HCT116 (cell line): ENCODE results near the gene EEF1AKMT4. TPM values are rescaled to one million over a fixed set of nuclear protein-coding genes. Genes with fewer than 3 reads are reported as not detected.

ENCODE experiments used
- ATAC-seq: fragments of 200-7000 bp; cut with Tn5 transposase; 2 replicates; pipeline ENCODE4 v1.9.1; 2020; ENCODE audit warnings: mild to moderate bottlenecking, moderate library complexity
- BruUV-seq: library from RNA; stranded (reverse); fragments of 400-500 nt; replicated peaks from 2 replicates; lab custom pipeline; 2021; lab: Mats Ljungman, UMichigan
- CTCF ChIA-PET: fragments of 300-600 bp; sonication (Branson Sonifier 250); formaldehyde crosslinking; loops from one replicate; lab custom pipeline; 2021; ENCODE audit warnings: antibody characterized with exemption; lab: Charles Lee
- POLR2A ChIA-PET: fragments of 300-600, 350-600 bp; sonication (Branson Sonifier 250); formaldehyde crosslinking; loops from one replicate; lab custom pipeline; 2021; ENCODE audit warnings: antibody characterized with exemption; lab: Charles Lee
- RAD21 ChIA-PET, 2 experiments: fragments of 300-600 bp; sonication (Branson Sonifier 250); formaldehyde crosslinking; loops; one replicate each; lab custom pipeline; 2023; ENCODE audit warnings: low total read pairs in 2 of 2; ENCODE audit not compliant: uncharacterized antibody in 2 of 2, unreplicated experiment in 2 of 2, low non-redundant PET in 1 of 2; lab: Charles Lee
- DNase-seq: peaks from one replicate; pipeline ENCODE4 v3.0.0-alpha.2; 2010; ENCODE audit warnings: low read depth, low spot score
- H2AFZ ChIP-seq: fragments of 200-600 bp; shearing (Covaris generic), sonication (generic); 2 replicates; pipeline ENCODE4 v1.6.1; 2017; ENCODE audit warnings: low read depth, mixed run types, mixed read lengths, antibody characterized with exemption, low read length; ENCODE audit not compliant: poor library complexity, severe bottlenecking
- H3K27ac ChIP-seq: 2 replicates; pipeline ENCODE4 v1.5.1; 2012; ENCODE audit warnings: low read depth, low read length
- H3K27me3 ChIP-seq: fragments of 200-600 bp; sonication (generic); 2 replicates; pipeline ENCODE4 v1.6.1; 2016; ENCODE audit warnings: mixed run types, low read length, mixed read lengths; ENCODE audit not compliant: insufficient read depth
- H3K36me3 ChIP-seq, 2 experiments: fragments of 200-500 bp in 1 of 2; fragments of 200-600 bp in 1 of 2; sonication (Bioruptor generic) in 1 of 2; sonication (generic) in 1 of 2; 2 replicates each; pipeline versions ENCODE4 v1.5.1 to v1.6.1; 2014 to 2016; ENCODE audit warnings: low read length in 2 of 2, inconsistent platforms in 1 of 2, mixed read lengths in 1 of 2, mixed run types in 1 of 2; ENCODE audit not compliant: insufficient read depth in 2 of 2, control insufficient read depth in 1 of 2
- H3K4me1 ChIP-seq, 2 experiments: fragments of 200-600 bp in 1 of 2; sonication (generic) in 1 of 2; 2 replicates each; pipeline versions ENCODE4 v1.5.1 to v1.6.1; 2012 to 2017; ENCODE audit warnings: low read length in 2 of 2, inconsistent platforms in 1 of 2, mild to moderate bottlenecking in 1 of 2, mixed read lengths in 1 of 2, mixed run types in 1 of 2, moderate library complexity in 1 of 2; ENCODE audit not compliant: insufficient read depth in 2 of 2, control insufficient read depth in 1 of 2
- H3K4me2 ChIP-seq: fragments of 200-600 bp; sonication (generic); 2 replicates; pipeline ENCODE4 v1.6.1; 2017; ENCODE audit warnings: mixed run types, low read length, mixed read lengths
- H3K4me3 ChIP-seq, 2 experiments: fragments of 200-600 bp in 1 of 2; sonication (generic) in 1 of 2; replicated peaks in 1 of 2; 2 replicates each; pipeline ENCODE4 v1.5.1; 2011 to 2016; ENCODE audit warnings: low read length in 2 of 2, control low read depth in 1 of 2, low read depth in 1 of 2, mild to moderate bottlenecking in 1 of 2, mixed read lengths in 1 of 2, mixed run types in 1 of 2
- H3K79me2 ChIP-seq: fragments of 200-600 bp; sonication (generic); 2 replicates; pipeline ENCODE4 v1.6.1; 2017; ENCODE audit warnings: mild to moderate bottlenecking, mixed run types, low read length, moderate library complexity, mixed read lengths; ENCODE audit not compliant: insufficient read depth
- H3K9ac ChIP-seq: fragments of 200-600 bp; sonication (generic); 2 replicates; pipeline ENCODE4 v1.6.1; 2016; ENCODE audit warnings: low read length, mixed read lengths
- H3K9me2 ChIP-seq: fragments of 200-600 bp; sonication (generic), shearing (Covaris generic); 2 replicates; pipeline ENCODE4 v1.6.1; 2017; ENCODE audit warnings: mixed run types, mild to moderate bottlenecking, moderate library complexity; ENCODE audit not compliant: insufficient read depth
- H3K9me3 ChIP-seq, 2 experiments: fragments of 200-500 bp in 1 of 2; fragments of 200-600 bp in 1 of 2; sonication (Bioruptor generic) in 1 of 2; sonication (generic) in 1 of 2; 2 replicates each; pipeline ENCODE4 v1.6.1; 2014 to 2017; ENCODE audit warnings: low read length in 2 of 2, mixed read lengths in 2 of 2, inconsistent platforms in 1 of 2, low read depth in 1 of 2, mild to moderate bottlenecking in 1 of 2, mixed run types in 1 of 2, moderate library complexity in 1 of 2; ENCODE audit not compliant: control insufficient read depth in 1 of 2, insufficient read depth in 1 of 2
- H4K20me1 ChIP-seq: fragments of 200-600 bp; sonication (generic), shearing (Covaris generic); 2 replicates; pipeline ENCODE4 v1.6.1; 2017; ENCODE audit warnings: mixed run types, mild to moderate bottlenecking, moderate library complexity; ENCODE audit not compliant: insufficient read depth
- CTCF ChIP-seq, 3 experiments: fragments of 200-600 bp in 1 of 3; sonication (generic) in 1 of 3; IDR thresholded peaks in 2 of 3; conservative IDR thresholded peaks in 1 of 3; 2 replicates each; pipeline ENCODE4 v1.5.1; 2012 to 2017; ENCODE audit warnings: low read depth in 2 of 3, low read length in 2 of 3, antibody characterized with exemption in 1 of 3, borderline replicate concordance in 1 of 3, control low read depth in 1 of 3, mild to moderate bottlenecking in 1 of 3, mixed read lengths in 1 of 3, mixed run types in 1 of 3, moderate library complexity in 1 of 3; ENCODE audit not compliant: insufficient read depth in 1 of 3
- EZH2phosphoT487 ChIP-seq: fragments of 200-600 bp; IDR thresholded peaks from 2 replicates; pipeline ENCODE4 v1.6.1; 2018; ENCODE audit warnings: antibody characterized with exemption, borderline replicate concordance
- POLR2AphosphoS5 ChIP-seq: IDR thresholded peaks from 2 replicates; pipeline ENCODE4 v1.6.1; 2011; ENCODE audit warnings: mild to moderate bottlenecking, low read depth, low read length, moderate library complexity
- SIN3A ChIP-seq: IDR thresholded peaks from 2 replicates; pipeline ENCODE4 v1.6.1; 2012; ENCODE audit warnings: low read depth
- ZFX ChIP-seq: fragments of 450-650 bp; IDR thresholded peaks from 2 replicates; pipeline ENCODE4 v1.6.1; 2017
- ZNF274 ChIP-seq: fragments of 200-500 bp; sonication (Bioruptor generic); IDR thresholded peaks from 2 replicates; pipeline ENCODE4 v1.6.1; 2014; ENCODE audit warnings: mild to moderate bottlenecking, low read depth, low read length, inconsistent platforms
- intact Hi-C: fragments of 100-400 bp; cut with micrococcal nuclease; formaldehyde crosslinking; loops from 2 replicates; pipeline ENCODE4 v1.10.0; 2022
- total RNA-seq: library from RNA; stranded (reverse); gene quantifications from one replicate; pipeline ENCODE4 v1.2.1, GENCODE V29; 2021; ENCODE audit not compliant: unreplicated experiment
- TF ChIP-seq, protein P1 (sequence below): IDR thresholded peaks from 2 replicates; pipeline ENCODE4 v1.6.1; 2012

EEF1AKMT4 gene
- total RNA-seq, 1 experiment from 2014 or later: 10.5 TPM

GRCh38 chr3:184260724-184261269 is 11.3 kb downstream of the EEF1AKMT4 start:
- Histone ChIP-seq H3K4me3 (peak overlapping the region; percentile 32 to 63), H2AFZ (no peak overlapping the region), H3K9me3 (no peaks in the 10 kb centered on the region), H3K9me2 (no peaks in the 10 kb centered on the region), H3K27me3 (no peaks in the 10 kb centered on the region), H3K79me2 (no peaks in the 10 kb centered on the region), H3K27ac (no peak overlapping the region; the same call in 1 of the 2 replicates), H3K36me3 (no peaks in the 10 kb centered on the region; a peak in 1 of 4 replicates), H4K20me1 (no peaks in the 10 kb centered on the region), H3K9ac (peak overlapping the region; percentile 45), H3K4me2 (peak overlapping the region; percentile 73), H3K4me1 (peaks cover 3 to 24% of the 10 kb centered on the region in 2 experiments; a peak in 3 of 4 replicates)
- CTCF ChIA-PET: interaction anchor here (0.7 to 1.4 kb wide), 3 partner anchors 29 to 376 kb away, joined by 3 to 7 read pairs (median 3); partner anchors contain the start of gene PARL
- intact Hi-C loops: no loop called here
- no TSS peak for BruUV-seq
- DNase-seq (no peak), ATAC-seq (no peak; the same call in 1 of the 2 replicates)
- RAD21 ChIA-PET: no interaction called here
- TF ChIP-seq POLR2AphosphoS5 (no peak), EZH2phosphoT487 (no peak), SIN3A (no peak), ZNF274 (no peak), CTCF (IDR thresholded peaks at IDR 0.05 in 2 of 3, conservative IDR thresholded peaks at IDR 0.05 in 1 of 3; ENCODE audit: borderline replicate concordance in 1 of 3, insufficient read depth in 1 of 3, low read depth in 2 of 3, low read length in 2 of 3) (no peak), ZFX (peak; percentile 11; the same call in 1 of the 2 replicates)
- TF ChIP-seq, protein P1, sequence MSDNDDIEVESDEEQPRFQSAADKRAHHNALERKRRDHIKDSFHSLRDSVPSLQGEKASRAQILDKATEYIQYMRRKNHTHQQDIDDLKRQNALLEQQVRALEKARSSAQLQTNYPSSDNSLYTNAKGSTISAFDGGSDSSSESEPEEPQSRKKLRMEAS: no peak
- POLR2A ChIA-PET: interaction anchor here (0.6 kb wide), 1 partner anchor 86 kb away, joined by 3 read pairs; no protein-coding TSS in a partner anchor
